SK-N-MC (cell line): ENCODE measurements around the gene TACR1.

ENCODE experiments used
- EZH2 ChIP-seq: fragments of 200-600 bp; sonication (generic); IDR thresholded peaks from one replicate; pipeline ENCODE4 v1.6.1; 2017; ENCODE audit warnings: antibody characterized with exemption
- POLR2AphosphoS5 ChIP-seq: IDR thresholded peaks from 2 replicates; pipeline ENCODE4 v1.6.1; 2012; ENCODE audit warnings: mild to moderate bottlenecking, low read depth, low read length, borderline replicate concordance

- TF ChIP-seq POLR2AphosphoS5 (no peak), EZH2 (no peak)
These were observed 135.4 kb downstream of the TACR1 start for GRCh38 chr2:75063906-75064305.
